GM18873 (cell line): Measurements from ENCODE around the gene TRERF1.

Source experiments
- ATAC-seq: cut with Tn5 transposase; IDR thresholded peaks from one replicate; pipeline ENCODE4 v1.9.1; 2021; ENCODE audit warnings: mild to moderate bottlenecking, moderate library complexity, moderate number of reproducible peaks; ENCODE audit not compliant: unreplicated experiment, low FRiP score

Gene TRERF1

DNA sequence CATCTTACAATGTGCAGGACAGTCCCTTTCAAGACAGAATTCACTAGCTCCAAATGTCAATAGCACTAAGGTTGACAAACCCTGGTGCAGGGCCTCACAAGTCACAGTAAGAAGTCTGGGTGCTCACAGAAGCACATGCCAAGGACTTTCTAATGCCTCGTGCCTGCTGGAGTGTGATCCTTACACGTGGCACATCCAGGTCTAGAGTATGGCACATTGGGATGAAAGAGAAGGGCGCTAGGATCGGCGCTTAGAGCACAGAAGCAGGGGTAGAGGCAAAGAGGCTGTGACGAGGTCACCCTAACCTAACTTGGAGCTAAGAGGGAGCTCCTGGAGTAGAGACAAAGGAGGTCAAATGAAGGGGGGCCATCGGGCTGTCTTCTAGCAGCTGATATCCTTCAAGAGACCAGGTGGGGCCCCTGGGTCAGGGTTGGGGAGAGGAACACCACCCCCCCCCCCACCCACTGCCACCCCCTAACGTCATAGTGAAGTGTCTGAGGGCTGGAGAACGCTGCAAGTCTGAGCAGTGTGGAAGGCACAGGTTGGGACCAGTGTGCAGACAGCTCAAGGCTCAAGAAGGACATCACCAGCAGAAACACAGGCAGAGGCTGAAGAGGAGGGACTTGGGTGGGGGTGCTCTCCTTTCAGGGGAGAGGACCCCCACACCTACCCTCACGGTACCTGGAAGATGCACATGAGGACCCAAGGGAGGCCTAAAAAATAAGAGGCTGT, 136.3 kb downstream of the TRERF1 start:
- no peak for ATAC-seq

DNA sequence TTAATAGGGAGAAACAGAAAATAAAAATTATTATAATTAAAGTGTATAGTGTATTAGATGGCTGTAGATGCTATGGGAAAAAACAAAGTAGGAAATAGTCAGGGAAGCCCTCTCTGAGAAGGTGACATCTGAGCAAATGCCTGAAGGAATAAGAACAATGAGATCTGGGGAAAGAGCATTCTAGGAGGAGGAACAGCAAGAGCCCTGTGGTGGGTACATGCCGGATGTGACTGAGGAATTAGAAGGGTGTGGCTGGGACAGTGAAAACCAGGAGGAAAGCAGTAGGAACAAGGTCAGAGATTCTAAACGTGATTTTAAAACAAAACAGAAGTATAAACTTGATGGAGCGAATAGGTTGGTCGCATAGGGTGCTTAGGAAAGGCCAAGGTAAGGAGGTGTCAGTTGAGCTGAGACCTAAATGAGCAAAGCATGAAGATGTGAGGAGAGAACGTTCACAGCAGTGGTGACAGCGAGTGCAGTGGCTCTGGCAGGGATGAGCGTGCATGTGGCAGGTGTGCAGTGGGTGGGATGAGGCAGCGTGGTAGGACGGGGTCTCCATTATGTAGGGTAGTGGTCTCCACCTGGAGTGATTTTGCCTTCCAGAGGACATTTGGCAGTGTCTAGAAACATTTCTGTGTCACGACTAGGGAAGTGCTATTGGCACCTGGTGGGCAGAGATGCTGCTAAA, 137.0 kb downstream of the TRERF1 start:
- ATAC-seq = no peak

DNA sequence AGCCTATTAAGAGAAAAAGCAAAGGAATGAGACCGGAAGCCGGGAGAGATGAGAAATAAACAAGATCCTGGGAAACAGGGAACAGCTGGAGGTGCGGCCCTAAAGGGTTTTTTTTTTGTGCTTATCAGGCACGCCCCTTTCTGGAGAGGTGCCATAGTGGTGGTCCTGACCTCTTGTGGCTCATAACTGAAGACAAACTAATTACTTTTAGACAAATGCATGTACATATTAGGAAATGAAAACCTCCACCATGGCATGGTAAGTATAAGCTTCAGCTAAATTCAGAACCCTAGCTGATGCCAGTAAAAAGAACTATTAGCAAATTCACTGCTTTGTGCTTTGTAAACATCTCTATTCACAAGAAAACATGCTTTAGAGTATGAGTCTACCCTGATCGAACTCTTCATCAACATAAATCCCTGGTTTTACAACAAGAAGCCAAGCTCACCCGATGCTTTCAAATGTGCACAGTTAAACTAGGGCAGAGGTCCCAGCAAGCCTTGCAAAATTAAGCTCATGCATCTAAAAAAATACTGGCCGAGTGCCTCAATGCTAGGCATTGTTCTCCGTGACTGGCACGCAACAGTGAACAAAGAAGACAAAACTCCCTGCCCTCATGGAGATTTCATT, 137.7 kb downstream of the TRERF1 start:
- ATAC-seq = no peak

DNA sequence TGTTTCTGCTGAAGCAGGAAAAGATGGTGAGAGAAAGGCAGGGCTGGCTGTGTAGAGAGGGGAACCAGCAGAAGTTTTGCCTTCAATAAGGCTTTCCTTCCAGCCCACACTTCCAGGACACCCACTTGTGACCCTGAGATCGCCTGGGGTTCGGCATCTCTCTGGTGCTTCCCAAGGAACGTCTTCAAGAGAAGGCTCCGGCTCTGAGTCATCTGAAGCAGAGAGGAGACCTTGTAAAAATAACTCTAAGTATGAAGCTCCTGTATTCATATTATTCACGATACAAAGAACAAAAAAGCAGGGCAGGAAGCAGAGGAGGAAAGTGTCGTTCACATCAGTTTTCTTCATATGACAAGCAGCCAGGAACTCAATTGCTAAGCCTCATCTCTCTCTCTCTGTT, 138.7 kb downstream of the TRERF1 start:
- ATAC-seq = no peak

DNA sequence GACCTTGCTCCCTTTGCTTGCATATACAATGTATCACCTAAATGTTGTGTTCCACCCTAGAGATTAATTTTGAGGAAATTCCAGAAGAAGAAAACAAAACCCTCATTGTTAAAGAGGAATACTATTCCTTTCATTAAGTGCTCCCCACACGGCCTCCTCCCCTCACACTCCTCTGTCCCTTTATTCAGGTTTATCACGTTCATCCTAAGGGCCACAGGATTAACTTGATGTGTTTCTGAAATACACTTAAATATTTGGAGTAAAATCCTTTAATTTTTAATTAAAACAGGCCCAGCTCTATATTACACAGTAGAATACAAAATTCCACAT, 144.6 kb downstream of the TRERF1 start:
- no peak for ATAC-seq

DNA sequence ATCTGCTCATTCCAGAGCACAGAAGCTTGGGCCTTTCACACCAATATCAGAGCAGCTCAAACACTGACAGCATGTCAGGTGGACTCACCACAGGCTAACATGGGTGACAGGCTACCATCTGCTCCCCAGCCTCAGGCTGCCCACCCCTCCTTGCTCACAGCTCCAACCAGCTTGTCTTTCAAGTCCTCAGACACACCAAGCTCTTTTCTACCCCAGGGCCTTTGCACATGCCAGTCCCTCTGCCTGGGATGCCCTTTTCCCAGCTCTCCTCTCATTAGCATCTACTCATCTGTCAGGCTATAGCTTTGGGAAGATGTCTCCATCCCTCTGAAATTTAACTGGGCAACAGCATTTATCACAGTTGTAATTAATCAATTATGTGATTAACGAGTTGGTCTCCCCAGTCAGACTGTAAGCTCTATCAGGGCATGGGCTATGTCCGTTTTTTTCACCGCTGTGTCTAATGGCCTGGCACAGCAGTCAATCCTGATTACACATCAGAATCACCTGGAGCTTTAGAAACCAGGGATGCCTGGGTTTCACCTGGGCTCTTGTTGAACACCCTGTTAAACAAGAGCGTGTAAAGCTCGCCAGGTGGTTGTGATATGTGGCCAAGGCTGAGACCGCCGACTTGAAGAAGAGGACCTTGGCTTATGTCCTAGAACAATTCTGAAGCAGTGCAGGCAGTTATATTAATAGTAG, 145.1 kb downstream of the TRERF1 start:
- no peak for ATAC-seq

DNA sequence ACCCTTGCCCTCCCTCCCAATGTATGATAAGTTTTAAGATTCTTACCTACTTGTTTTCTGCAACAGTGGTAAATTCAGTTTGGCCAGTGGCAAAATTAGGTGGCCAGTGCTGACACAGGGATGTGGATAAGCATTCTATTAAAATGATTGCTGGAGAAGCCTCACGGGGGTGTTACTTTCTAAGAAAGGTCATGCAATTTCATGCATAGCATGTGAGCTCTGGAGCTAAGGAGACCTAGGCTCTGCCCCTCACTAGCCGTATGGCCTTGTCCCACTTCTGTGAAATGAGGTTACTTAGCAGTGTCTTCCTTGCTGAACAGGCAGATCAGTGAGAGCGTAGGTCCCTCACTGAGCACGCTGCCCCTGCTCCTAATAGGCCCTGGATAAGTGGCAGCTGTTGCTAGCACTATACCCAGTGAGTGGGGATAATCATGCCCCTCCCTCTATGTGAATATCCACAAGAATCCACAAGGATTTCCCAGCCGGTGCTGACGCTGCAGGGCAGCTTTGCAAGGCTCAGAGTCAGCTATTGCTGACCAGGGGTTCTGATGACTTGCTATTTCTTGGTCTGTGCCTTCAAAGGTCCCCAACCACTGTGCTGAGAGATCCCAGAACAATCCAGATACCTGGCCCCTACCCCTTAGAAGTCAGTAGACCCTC, 147.5 kb downstream of the TRERF1 start:
- ATAC-seq = no peak

DNA sequence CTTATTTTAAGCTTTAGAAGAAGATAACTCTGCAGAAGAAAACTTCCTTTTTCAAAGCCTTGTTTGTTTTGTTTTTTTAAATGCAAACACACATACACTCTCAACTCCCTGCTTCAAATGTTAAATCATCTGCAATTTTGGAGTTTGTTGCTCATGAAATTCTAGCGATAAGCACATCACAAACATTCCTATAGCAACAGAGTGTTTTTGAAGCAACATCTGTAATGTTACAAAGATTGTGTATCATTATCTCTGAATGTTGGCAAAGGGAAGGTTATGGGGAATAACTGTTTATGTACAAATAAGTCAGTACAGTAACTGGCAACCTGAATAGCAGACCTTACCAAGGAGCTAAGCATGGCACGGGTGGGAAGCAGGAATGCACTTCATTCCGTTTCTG, 149.3 kb downstream of the TRERF1 start:
- no peak for ATAC-seq

DNA sequence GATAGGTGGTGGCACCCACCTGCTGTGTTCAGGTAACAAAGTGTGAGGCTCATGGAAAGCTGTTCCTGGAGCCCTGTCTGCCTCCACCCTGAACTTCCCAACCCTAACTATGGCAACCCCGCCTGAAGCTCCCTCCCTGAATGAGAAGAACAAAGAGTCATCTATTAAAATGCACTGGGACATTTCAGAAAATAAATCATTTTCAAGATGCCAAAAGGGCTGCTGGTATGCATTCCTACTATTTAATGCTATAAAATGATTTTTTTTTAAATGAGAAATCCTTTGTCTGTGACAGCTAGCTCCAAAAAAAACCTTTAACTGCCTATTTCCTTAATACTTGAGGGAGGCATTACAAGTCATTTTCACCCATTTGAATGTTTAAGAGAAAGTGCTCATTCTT, 149.7 kb downstream of the TRERF1 start:
- ATAC-seq = no peak

DNA sequence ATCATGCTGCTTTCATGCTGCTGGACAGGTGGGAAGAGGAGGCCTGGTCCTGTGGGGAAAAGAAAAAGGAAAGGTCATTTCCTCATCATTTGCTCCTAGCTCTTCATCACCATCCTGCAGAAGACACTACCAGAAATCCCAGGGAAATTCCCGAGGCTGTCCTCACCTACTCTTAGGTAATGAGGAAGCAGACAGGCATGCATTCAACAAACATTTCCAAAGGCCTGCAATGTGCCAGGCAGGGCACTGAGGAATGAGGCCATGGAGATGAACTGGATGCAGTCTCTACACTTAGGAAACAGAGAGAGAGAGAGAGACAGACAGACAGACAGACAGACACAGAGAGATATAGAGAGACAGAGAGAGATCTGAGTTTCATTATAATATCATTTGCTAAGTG, 151.0 kb downstream of the TRERF1 start:
- no peak for ATAC-seq

DNA sequence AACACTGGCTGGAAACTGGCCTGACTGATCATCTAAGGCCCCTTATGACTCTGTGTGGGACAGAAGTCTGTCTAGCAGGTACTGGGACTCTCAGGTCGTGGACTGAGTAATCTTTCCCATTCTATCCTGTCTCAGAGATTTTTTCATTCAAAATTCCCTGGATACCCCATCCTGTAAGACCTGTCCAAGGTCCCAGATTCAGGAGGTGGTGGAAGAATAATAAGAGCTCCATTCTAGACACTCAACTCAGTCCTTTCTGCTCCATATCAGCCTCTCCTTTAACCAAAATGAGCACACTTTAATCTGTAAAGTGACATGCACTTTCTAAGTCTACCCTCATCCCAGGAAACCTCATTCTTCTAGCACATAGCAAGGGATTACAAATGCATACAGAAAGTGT, 151.5 kb downstream of the TRERF1 start:
- ATAC-seq = no peak

DNA sequence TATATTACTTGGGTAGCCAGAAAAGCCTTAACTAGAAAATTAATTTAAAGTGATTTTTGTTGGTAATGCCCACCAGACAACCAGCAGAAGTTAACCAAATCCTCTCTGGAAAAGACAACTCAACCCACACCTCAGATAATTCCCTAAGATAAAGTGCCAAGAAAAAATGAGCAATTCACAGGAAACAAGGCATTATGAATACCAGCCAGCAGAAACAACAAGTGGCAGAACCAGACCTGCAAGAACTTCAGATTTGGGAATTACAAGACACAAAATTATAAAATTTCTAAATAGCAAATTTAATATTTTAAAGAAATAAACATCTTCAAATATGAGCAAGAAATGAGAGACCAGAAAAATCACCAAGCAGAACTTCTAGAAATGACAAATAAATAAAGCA, 154.1 kb downstream of the TRERF1 start:
- ATAC-seq = no peak

DNA sequence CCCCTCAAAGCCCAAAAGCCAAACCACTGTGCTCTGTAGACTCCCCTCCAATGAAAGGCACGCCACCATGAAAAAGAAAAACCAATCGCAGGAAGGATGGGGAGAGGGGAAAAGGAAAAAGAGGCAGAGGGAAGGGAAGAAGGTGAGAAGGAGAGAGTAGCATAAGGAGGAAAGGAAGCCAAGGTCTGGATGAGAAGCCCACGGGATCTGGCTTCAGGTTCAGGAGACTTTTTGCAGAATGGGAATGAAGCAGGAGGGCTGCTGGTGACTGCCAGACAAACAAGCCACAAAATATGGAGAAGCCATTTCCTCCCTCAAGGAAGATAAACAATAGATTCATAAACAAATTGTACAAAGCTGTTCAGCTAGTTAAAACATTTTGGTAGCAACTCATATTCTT, 155.1 kb downstream of the TRERF1 start:
- no peak for ATAC-seq

DNA sequence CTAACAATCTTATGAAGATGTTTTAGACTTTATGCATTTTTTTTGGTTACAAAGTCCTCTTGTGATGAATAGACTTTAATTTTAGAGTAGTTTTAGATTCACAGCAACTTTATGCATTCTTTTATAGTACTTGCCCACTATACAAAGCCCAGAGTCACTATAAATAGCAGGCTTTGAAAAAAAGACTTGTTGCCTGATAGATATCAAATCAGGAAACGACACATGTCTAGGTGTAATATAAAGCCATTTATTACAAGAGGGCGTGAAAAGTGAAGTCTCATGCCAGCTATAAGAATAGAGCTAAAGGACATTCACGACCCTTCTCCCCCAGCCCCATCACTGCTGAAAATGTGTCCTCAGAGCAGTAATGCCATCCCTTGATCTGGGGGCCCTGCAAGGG, 156.0 kb downstream of the TRERF1 start:
- ATAC-seq = no peak

DNA sequence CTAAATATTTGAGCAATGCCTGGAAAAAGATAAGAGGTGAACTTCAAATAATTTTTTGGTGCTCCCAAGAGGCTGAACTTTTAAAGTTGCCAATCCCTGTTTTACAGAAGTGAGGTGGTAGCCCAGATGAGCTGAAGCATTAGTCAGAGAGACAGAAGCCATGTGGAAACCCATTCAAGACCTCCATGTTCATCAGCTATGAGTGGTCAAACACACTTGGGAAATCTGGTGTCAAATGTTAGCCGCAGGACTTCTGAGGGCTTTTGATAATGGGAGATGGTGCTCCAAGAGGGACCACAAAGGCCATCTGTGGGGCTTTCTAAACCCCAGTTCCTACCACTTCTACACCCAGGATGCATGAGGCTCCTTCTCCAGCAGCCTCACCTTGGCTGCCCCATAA, 156.5 kb downstream of the TRERF1 start:
- ATAC-seq = no peak

DNA sequence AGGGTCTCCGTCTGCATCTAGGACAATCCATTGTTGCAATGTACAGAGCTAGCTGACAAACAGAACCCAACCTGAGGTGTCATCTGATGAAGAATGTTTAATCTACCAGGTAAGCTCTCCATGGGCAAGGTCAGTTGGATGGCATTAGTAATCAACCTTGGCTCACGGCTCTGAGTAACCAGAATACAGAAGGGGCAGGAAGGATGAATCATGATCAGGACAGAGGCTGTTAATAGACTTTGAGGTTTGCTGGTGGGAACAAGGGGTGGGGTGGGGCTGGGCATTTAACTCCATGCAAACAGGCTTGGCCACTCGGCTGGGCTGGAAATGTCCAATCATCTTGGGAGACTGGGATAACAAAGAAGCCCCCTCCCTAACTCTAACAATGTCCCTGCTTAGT, 157.0 kb downstream of the TRERF1 start:
- no peak for ATAC-seq

DNA sequence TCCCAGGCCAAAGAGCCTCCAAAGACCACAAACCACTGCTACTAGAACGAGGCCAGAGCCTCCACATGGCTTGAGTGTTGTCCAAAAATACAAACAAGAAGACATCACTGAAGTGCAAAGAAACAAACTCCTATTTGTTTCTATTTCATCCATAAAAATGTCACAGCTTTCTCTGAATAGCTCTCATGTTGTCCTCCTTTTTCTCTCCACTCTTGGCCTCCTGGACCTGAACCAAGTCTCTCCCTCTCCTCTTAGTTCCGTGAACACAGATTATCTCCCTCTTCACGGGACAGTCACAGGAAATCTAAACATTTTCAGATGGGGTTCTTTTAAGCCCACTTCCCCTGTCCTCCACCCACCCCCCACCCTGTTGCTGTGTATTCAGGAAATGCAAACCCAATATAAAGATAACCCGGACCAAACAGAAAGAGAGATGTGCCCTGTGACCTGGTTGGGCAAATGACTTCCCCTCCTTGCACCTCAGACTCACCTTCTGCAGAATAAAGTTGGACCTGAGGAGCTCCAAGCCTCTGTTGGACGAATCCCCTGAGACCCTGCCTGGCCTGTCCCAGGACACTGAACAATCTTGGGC, 158.2 kb downstream of the TRERF1 start:
- no peak for ATAC-seq

DNA sequence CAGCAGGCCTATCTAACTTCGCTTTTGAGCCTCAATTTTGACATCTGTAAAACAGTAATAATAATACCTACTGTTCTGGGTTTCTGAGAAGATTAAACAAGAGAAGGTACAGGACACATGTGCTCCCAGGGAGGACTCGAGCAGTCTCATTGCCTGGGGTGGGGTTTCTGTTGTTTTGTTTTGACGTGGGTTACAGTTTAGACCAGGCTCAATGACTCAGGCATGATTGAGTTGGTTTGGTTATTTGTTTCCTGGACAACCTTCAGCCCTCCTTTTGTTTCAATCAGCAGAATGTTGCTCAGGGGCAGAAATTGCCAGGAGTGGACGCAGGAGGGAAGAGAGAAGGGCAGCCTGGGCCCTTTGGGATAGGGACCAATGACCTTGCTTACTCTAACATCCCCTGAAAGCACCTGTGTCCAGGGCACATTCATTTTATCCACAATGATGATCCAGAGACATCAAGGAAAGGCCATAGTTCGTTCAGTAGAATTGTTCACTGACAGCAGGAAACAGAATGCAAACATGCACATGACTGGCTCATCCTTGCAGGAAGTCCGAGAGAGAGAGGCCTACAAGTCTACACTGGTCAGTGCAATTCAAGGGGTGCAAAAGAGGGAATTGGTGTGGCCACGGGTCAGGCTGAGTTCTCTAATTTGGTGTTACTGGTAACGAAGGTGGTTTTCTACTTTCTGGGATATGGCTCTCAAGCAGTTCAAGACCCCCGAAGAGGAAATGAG, 159.6 kb downstream of the TRERF1 start:
- ATAC-seq = no peak

DNA sequence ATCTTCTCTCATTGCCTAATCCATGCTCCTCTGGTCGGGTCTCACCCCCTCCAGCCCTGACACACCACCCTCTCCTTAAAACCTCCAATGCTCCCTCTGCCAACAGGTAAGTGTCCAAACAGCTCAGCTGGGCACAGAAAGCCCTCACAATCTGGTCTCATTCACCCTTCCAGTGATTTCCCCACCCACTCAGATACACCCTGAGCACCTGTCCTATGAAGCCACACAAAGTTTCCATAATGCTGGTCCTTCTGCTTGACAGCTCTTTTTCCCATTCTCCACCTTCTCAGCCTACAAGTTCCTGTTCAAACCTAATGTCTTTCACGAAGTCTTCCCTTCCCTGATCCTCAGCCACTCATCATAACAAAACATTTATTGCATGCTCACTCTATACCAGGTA, 164.0 kb downstream of the TRERF1 start:
- ATAC-seq = no peak

DNA sequence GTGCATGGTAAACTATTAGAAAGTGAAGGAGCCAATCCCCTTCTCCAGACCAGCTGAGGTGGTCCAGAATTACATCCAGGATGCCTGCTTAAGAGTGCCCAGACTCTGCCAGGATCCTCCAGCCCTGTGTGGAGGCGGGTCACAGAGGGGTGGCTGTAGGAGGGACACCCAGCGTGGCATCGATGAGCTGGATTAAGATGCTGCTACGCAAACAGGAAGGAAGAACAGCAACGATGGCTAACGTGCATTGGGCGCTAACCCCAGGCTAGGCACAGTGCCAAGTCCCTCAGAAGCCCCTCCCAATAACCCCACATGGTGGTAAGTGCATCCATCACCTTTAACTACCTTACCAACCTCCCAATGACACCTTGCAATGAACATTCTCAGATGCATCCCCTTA, 170.2 kb downstream of the TRERF1 start:
- ATAC-seq = no peak
